GM12873 (cell line): ENCODE results near the gene GMPPB.

ENCODE experiments used
- CTCF ChIP-seq: IDR thresholded peaks from 2 replicates; pipeline ENCODE4 v1.5.1; 2012; ENCODE audit warnings: low read depth, mild to moderate bottlenecking, moderate library complexity, low read length, control low read depth; ENCODE audit not compliant: insufficient read depth; ENCODE audit errors: missing control alignments

GMPPB gene

GRCh38 chr3:49673121-49673714 lies 50.5 kb downstream of the GMPPB start:
- TF ChIP-seq CTCF, result no peak

GRCh38 chr3:49671291-49672288 lies 52.2 kb downstream of the GMPPB start:
- peak; percentile 94 for TF ChIP-seq CTCF

- no peak for TF ChIP-seq CTCF
Observed at GRCh38 chr3:49670940-49671290, 52.8 kb downstream of the GMPPB start.
